Smooth muscle cell (in vitro differentiated cells): ENCODE data around the gene PARD3. TPM values are rescaled to one million over a fixed set of nuclear protein-coding genes. Genes with fewer than 3 reads are reported as not detected.

ENCODE experiments used
- DNase-seq: peaks from one replicate; lab custom pipeline; 2025; ENCODE audit not compliant: unreplicated experiment; lab: John Stamatoyannopoulos, UW
- H2AFZ ChIP-seq: fragments of 200-600 bp; sonication (generic); 2 replicates; pipeline ENCODE4 v1.6.0; 2016; ENCODE audit warnings: antibody characterized with exemption, low read depth, mild to moderate bottlenecking
- H3F3A ChIP-seq: fragments of 200-600 bp; sonication (generic); 2 replicates; pipeline ENCODE4 v1.6.0; 2017; ENCODE audit warnings: antibody characterized with exemption, low read depth
- H3K27ac ChIP-seq: fragments of 200-600 bp; sonication (generic); 2 replicates; pipeline ENCODE4 v1.5.1; 2016; ENCODE audit warnings: low read depth, mild to moderate bottlenecking
- H3K27me3 ChIP-seq: fragments of 200-600 bp; sonication (generic); 2 replicates; pipeline ENCODE4 v1.6.1; 2016; ENCODE audit warnings: low read depth, mild to moderate bottlenecking
- H3K36me3 ChIP-seq: fragments of 200-600 bp; sonication (generic); 2 replicates; pipeline ENCODE4 v1.5.1; 2016; ENCODE audit warnings: low read depth
- H3K4me1 ChIP-seq: fragments of 200-600 bp; sonication (generic); 2 replicates; pipeline ENCODE4 v1.5.1; 2016; ENCODE audit warnings: low read depth
- H3K4me2 ChIP-seq: fragments of 200-600 bp; sonication (generic); 2 replicates; pipeline ENCODE4 v1.6.0; 2016; ENCODE audit warnings: mild to moderate bottlenecking
- H3K4me3 ChIP-seq: fragments of 200-600 bp; sonication (generic); 2 replicates; pipeline ENCODE4 v1.5.1; 2016; ENCODE audit warnings: mild to moderate bottlenecking
- H3K79me2 ChIP-seq: fragments of 200-600 bp; sonication (generic); 2 replicates; pipeline ENCODE4 v1.6.0; 2016; ENCODE audit warnings: low read depth, mild to moderate bottlenecking
- H3K9ac ChIP-seq: fragments of 200-600 bp; sonication (generic); 2 replicates; pipeline ENCODE4 v1.6.0; 2016; ENCODE audit warnings: low read depth
- H3K9me3 ChIP-seq: fragments of 200-600 bp; sonication (generic); replicated peaks from 2 replicates; pipeline ENCODE4 v1.5.1; 2016; ENCODE audit warnings: low read depth
- H4K20me1 ChIP-seq: fragments of 200-600 bp; sonication (generic); 2 replicates; pipeline ENCODE4 v1.6.0; 2016; ENCODE audit warnings: low read depth
- WGBS: methylation state at CpG from one replicate; pipeline ENCODE4 v1.1.7; 2016; ENCODE audit warnings: low lambda C conversion rate; 5-methylcytosine and 5-hydroxymethylcytosine counted together
- polyA plus RNA-seq: library from polyadenylated mRNA; unstranded; fragments of >200 nt; fragmentation: Nextera tagmentation; extraction: Ambion mirVana; gene quantifications from 2 replicates; pipeline ENCODE4 v1.2.1, GENCODE V29; 2016
- total RNA-seq: library from RNA; depleted of rRNA; stranded (reverse); fragments of >200 nt; gene quantifications from 2 replicates; pipeline ENCODE4 v1.2.3, GENCODE V29; 2014
- TF ChIP-seq, protein P1 (sequence below): fragments of 200-600 bp; sonication (generic); IDR thresholded peaks from 2 replicates; pipeline ENCODE4 v1.5.1; 2017; ENCODE audit warnings: borderline replicate concordance, mild to moderate bottlenecking, antibody characterized with exemption; ENCODE audit not compliant: insufficient read depth, poor library complexity, severe bottlenecking

The PARD3 gene
- total and polyA plus RNA-seq, 2 experiments from 2014 or later, result 17.5 to 26.0 TPM

DNA sequence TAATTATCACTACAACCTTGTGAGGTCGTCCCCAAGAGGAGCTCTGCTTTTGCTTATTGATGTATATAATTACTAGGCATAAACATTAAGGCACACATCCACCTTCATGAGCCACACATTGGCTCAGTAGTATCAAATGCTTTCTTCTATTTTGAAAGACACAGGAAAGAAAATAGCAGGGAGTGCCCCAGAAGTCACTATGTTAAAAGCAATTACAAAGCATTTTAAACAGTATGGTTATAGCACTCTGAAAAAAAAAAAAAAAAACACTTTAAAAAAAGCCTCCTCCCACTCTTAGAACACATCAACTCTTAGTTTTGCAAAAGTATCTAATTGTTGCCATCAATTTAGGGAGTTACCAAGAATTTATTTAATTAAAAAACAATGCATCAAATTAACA lies 474.2 kb downstream of the PARD3 start:
- 87% methylated on average over 1 of the region's 1 CpG for WGBS
- H3K36me3 ChIP-seq, result no peaks in the 10 kb centered on the region
- H3F3A ChIP-seq, result no peaks in the 10 kb centered on the region
- no peak overlapping the region for H3K9ac ChIP-seq
- DNase-seq, result no peak
- peaks cover 7% of the 10 kb centered on the region for H3K4me1 ChIP-seq
- no peaks in the 10 kb centered on the region for H3K79me2 ChIP-seq
- no peak overlapping the region for H3K4me2 ChIP-seq
- no peak overlapping the region for H3K4me3 ChIP-seq
- TF ChIP-seq, protein P1, sequence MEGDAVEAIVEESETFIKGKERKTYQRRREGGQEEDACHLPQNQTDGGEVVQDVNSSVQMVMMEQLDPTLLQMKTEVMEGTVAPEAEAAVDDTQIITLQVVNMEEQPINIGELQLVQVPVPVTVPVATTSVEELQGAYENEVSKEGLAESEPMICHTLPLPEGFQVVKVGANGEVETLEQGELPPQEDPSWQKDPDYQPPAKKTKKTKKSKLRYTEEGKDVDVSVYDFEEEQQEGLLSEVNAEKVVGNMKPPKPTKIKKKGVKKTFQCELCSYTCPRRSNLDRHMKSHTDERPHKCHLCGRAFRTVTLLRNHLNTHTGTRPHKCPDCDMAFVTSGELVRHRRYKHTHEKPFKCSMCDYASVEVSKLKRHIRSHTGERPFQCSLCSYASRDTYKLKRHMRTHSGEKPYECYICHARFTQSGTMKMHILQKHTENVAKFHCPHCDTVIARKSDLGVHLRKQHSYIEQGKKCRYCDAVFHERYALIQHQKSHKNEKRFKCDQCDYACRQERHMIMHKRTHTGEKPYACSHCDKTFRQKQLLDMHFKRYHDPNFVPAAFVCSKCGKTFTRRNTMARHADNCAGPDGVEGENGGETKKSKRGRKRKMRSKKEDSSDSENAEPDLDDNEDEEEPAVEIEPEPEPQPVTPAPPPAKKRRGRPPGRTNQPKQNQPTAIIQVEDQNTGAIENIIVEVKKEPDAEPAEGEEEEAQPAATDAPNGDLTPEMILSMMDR, result no peak
- H2AFZ ChIP-seq, result no peak overlapping the region
- H3K27me3 ChIP-seq, result no peaks in the 10 kb centered on the region
- H4K20me1 ChIP-seq, result no peaks in the 10 kb centered on the region
- H3K9me3 ChIP-seq, result no peaks in the 10 kb centered on the region
- H3K27ac ChIP-seq, result no peak overlapping the region

DNA sequence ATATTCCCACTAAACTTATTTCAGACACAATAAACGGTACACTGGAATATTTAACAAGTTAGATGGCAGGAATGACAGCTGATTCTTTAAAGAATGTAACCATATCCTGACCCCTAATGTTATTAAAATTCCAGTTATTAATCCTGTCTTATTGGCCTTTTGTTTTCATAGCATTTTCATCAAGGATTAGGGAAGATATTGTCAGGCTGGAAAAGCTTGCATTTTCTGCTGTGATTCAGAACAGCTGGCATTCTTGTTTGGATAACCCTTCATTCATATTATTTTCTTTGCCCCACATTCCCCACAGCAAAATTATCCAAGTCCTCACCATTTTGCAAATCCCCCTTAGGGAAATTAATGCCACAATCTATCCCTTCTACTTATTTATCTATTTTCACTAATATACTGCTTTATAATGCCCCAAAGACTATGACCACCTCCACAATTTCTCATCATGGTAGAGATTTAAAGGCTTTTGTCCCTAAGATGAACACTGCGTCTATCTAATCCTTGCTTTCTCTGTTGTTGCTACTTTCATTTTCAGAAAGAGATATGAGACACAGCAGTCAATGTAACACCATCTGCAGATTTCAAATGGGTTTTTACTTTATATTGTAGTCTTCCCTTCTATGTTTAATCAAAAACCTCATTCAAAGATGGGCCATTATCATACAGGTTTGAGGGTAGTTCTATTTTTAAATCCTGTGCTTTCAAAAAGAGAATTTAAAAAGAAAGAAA lies 475.1 kb downstream of the PARD3 start:
- TF ChIP-seq, protein P1, result no peak
- H4K20me1 ChIP-seq, result no peaks in the 10 kb centered on the region
- 46% methylated on average over 2 of the region's 2 CpGs for WGBS
- H3K27ac ChIP-seq, result peak overlapping the region; percentile 14
- H3K79me2 ChIP-seq, result no peaks in the 10 kb centered on the region
- no peaks in the 10 kb centered on the region for H3K9me3 ChIP-seq
- H2AFZ ChIP-seq, result no peak overlapping the region
- peaks cover 7% of the 10 kb centered on the region for H3K4me1 ChIP-seq
- no peak overlapping the region for H3K4me3 ChIP-seq
- H3F3A ChIP-seq, result no peaks in the 10 kb centered on the region
- DNase-seq, result no peak
- no peaks in the 10 kb centered on the region for H3K36me3 ChIP-seq
- peak overlapping the region; percentile 56 for H3K4me2 ChIP-seq
- no peaks in the 10 kb centered on the region for H3K27me3 ChIP-seq
- no peak overlapping the region for H3K9ac ChIP-seq

DNA sequence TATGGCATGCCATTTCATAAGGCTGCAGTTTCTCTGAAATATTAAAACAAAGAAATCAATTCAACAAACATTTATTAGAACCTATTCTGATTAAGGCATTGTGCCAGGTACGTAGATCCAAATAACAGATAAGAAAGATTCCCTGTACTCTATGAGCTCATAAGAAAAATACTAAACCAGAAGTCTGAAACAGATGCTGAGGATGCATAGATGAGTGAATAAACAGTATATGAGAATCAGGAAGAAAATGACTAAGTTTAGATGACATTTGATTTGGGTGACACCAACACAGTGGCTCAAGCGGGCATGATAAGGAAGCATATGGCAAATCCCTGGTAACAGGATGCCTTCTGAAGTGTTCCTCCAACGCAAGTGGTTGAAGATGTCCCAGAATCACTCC lies 477.2 kb downstream of the PARD3 start:
- Histone ChIP-seq H3K4me3 (no peak overlapping the region), H3K9me3 (no peaks in the 10 kb centered on the region), H3F3A (no peaks in the 10 kb centered on the region), H3K27me3 (no peaks in the 10 kb centered on the region), H4K20me1 (no peaks in the 10 kb centered on the region), H3K79me2 (no peaks in the 10 kb centered on the region), H3K27ac (no peak overlapping the region), H3K9ac (no peak overlapping the region), H2AFZ (no peak overlapping the region), H3K36me3 (no peaks in the 10 kb centered on the region), H3K4me2 (no peak overlapping the region), H3K4me1 (no peaks in the 10 kb centered on the region)
- no peak for DNase-seq
- TF ChIP-seq, protein P1, result no peak
- over 99% methylated on average over 3 of the region's 3 CpGs for WGBS
